Medulla oblongata (tissue), 1 donor: ENCODE data around the gene CABP7.

Experiments used
- DNase-seq: peaks from one replicate; pipeline ENCODE4 v3.0.0-alpha.2; 2015; ENCODE audit errors: extremely low spot score

CABP7 gene

DNA sequence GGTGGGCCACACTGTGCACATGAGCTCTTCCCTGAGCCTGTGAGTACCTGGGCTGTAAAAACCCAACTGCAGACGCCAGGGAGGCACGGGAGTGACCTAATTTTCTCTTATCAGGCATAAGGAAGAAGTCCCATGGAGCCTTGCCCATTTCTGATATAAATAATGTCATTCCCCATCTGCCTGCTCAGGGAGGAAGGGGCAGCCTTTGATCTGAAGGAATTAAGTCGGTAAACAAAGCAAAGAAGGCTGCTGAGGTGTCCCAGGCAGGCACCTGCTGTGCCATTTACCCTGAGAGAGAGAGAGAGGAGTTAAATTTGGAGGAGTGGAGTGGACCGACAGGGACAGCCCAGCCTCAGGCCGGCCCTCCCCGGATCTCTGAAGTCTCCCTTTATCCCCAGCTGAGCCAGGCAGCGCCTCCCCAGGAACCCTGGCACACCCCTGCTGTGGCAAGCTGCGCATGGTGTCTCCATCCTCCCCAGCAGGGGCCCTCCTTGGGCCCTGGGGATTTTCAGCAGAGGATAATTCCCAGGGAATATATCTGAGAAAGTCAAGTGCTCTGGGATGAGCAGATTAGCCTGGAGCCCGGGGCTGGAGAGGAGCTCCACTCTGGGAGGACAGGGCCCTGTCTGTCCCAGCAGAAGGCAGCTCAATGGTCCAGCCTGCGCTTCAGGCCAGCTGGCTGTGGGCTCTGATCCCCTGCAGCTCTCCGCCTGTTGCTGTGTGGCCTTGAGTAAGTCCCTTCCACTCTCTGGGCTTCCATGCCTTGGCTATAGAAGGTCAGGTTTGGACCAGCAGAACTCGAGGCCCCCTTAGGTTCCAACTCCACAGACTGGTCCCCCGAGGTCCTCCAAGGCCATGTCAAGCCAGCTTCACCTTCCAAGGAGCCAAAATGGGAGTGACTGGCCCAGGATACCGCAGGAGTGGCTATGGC lies 17.5 kb upstream of the CABP7 start:
- DNase-seq = peak; percentile 46

DNA sequence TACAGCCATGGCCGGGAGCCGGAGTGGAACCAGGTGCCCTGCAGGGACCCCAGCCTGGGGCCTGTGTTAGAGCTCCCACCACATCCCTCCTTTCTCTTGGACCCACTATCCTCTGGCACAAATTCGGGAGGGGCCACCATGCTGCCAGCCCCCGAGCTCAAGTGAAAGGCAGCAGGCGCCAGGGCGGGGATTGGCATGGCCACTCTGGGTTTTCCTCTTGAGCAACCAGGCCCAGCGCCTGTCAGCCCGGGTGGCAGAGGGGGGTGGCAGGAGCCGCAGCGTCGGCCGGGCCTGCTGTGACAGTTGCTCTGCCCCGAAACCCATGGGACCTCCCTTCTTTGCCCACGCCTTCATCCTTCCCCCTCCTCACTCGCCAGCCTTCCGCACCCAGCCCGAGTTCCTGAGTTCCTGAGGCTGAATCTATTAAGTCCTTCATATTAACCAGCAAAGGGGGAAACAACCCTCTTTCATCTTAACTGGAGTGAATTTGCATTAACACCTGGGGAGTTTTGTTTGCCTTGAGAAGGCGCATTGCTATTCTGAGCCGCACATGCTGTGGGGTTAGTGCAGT lies 16.8 kb upstream of the CABP7 start:
- peak; percentile 77 for DNase-seq

DNA sequence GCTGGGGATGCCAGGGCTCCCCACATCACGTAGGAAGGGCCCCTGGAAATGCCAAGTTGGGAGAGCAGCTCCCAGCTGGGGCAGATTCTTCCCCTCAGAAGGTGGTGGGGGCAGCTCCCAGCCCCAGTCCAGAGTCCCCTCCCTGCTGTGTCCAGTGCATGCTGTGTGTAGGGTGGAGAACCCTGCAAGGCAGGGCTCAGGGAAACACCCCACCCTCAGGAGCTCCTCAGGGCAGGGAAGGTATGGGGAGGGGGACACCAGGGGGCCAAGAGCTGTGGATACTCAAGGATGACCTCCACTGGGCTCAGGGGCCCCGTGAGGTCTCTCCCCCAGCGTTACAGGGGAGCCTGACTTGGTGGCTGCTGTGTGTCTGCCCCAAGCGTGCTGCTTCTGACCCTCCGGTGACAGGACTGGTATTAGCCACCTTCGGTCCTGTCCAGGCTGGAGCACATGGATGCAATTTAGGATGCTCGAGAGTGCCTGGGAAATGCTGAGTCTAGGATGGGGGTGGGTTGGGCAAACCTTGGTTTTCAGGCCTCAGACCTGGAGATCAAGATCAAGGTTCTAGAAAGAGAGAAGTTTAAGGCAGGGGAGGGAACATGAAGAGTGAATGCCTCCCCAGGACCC lies 16.1 kb upstream of the CABP7 start:
- DNase-seq = no peak

DNA sequence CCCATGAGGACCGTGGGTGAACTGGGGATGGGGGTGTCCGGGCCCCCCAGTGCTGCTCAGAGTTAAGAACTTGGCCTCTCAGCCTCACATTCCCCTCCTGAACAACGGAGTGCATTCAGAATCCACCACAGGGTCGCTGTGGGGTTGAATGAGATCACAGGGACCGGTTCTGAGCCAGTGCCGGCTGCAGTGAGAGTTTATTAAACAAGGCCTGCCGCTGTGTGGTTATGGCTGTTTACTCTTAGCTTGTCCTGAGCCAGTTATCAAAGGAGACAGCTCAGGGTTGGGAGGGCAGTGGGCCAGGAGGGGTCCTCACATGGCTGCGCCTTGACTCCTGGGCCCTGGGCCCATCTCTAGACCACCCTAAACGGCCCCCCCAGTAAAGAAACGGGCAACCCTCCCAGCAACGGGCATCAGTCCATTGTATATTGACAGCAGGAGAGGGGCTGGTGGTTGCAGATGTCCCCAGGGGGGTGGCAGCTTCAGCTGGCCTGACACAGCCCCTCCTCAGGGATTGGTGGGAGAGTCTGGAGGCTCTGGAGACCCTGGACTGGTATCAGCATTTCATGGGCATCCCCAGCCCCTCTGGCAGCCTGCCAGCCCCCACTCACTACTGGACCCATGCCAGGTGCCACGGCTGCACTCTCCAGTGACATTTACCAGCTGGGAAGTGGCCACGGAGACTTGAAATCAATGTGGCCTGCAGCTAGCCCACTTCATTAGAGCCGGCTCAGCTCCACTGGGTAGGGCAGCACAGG lies 15.1 kb upstream of the CABP7 start:
- DNase-seq = peak; percentile 91

DNA sequence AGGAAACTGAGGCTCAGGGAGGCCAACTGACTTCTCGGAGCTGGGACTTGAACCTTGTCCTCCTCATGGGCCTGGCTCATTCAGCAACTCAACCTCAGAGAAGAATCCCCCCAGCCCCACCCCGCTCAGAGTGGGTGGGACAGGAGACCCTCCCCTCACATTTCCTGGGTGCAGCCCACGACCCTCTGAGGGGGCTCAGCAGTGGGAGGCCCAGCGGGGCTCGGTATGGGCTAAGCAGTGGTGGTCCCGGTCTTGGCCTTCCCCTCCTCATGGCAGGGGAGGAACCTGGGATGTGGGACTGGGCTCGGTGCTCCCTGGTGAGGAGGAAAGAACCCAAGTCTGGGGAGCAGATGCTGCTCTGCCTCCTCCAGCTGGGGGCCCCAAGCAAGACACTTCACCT lies 14.2 kb upstream of the CABP7 start:
- DNase-seq = no peak

DNA sequence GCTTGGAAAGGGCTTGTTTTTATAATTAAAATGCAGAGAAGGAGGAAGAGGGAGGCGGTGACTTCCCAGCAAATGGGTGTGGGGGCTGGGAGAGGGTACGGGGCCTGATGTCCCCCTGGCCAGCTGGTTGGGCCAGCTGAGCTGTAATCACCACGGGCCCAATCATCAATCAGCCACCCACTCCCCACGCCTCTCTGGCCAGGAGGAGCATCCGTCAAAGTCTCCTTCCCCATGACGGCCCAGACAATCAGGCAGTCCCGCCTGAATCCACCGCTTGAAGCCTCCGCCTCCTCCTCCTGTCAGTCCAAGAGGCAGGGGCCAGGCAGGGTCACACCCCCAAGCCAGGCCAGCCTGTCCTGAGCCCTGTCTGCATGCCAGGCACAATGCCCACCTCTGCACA lies 13.3 kb upstream of the CABP7 start:
- no peak for DNase-seq

DNA sequence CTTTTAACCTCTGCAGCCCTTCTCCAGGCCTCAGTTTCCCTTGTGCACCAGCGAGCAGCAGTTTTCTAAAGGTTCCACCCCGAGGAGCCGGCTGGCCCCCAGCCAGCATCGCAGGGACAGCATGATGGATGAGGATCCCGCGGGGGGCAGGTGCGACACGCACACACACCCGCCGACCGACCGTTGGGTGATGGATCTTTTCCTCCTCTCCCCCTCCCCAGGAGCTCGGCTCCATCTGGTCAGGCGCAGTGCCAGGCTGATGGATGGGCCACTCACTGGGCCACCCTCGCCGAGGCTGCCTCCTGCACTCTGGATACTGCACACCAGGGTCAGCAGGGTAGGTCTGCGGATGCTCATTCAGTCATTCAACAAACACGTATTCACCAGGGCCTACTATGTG lies 12.8 kb upstream of the CABP7 start:
- no peak for DNase-seq

DNA sequence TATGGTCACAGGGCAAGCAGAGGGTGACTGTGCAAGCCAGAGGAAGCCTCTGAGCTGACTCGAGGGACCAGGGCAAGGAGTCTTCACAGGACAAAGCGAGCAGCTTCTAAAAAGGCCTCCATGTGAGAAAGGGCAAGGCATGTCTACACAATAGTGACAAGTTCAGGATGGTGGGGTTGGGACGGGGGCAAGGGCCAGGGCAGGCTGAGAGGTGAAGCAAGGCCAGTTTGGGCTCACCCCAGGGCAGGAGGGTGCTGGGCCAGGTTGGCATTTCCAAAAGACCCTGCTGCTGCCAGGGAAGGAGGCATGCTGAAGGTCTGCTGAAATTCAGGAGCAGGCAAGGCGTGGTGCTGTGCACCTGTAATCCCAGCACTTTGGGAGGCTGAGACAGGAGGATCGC lies 12.3 kb upstream of the CABP7 start:
- no peak for DNase-seq

DNA sequence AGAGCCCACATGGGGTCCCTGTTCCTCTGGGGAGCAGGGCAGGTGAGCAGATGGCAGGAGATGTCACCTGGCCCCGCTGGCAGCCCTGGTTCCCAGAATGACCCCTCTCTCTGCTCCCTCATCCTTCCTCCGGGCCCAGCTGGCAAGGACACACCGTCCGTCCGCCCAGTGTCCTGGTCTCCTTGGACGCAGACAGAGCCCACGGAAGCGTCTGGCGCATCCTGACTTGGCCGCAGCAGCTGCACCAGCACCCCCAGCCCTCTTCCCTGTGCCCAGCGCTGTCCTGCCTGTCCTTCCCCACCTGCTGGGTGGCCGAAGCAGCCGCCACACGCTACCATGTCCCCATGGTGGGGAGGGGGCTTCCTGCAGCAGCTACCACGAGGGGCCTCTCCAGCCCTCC lies 9.6 kb upstream of the CABP7 start:
- DNase-seq = no peak

DNA sequence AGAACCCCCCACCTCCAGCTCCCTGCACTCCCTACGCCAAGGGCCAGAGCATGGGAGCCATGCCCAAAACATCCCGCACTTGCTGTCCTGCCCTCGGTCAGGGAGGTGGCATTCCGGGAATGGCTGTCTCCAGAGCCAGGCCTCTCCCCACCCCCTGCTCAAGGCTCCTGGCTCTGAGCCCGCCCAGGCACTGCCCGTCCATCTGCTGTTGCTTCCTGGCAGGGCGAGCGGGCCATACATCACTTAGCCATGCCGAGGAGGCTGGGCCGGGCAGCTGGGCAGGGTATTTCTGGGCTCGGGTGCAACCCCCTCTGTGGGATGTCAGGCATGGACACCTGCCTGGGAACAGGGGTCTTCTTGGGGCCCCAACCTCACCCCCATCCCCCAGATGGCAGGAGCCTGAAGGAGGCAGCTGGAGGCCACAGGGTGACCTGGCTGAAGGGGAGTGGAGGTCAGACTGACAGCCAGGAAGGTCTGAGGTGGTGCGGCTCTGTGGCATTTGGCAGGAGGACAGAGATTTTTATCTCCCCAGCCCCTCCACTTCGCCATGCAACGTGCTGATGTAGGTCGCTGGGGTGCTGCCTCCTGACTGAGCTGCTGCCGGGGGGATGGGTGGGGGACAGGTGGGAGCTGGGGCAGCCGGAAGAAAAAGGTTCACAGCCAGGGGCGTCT lies 8.7 kb upstream of the CABP7 start:
- no peak for DNase-seq

DNA sequence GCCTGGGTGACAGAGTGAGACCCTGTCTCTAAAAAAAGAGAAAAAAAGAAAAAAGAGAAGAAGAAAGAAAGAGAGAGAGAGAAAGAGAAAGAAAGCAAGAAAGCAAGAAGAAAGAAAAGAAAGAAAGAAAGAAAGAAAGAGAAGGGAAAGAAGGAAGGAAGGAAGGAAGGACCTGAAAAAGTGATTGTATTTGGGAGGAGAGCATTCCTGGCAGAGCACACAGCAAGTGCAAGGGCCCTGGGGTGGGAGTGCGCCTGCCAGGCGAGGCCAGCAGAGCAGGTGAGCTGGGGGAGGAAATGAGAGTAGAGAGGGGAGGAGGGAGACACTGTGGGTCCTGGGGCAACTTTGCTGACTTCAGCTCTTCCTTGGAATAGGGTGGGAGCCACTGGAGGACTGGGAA lies 7.7 kb upstream of the CABP7 start:
- no peak for DNase-seq

DNA sequence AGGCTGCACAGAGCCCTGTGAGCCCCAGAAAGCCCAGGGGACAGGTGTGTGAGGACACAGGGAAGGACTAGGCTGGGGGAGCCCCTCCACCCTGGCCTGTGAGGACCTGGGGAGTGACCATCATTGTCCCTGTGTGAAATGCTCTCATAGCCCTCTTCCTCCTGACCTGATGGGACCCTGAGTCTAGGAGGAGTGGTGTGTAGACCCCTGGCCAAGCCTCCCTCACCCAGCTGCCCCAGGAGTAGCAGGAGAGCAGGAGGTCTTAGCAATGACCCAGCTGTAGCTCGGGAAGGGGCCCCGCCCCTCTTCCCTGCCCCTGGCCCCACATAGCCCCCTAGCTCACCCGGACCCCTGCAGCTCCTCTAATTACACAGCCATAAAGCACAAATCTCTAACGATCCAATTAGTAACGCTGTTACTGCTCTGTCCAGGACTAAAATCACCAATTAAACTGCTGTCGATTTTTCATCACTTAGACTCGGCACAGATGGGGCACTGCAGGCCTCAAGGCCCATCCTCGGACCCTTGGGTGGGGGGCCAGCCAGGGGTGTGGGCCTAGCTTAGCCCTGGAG lies 6.6 kb upstream of the CABP7 start:
- no peak for DNase-seq

DNA sequence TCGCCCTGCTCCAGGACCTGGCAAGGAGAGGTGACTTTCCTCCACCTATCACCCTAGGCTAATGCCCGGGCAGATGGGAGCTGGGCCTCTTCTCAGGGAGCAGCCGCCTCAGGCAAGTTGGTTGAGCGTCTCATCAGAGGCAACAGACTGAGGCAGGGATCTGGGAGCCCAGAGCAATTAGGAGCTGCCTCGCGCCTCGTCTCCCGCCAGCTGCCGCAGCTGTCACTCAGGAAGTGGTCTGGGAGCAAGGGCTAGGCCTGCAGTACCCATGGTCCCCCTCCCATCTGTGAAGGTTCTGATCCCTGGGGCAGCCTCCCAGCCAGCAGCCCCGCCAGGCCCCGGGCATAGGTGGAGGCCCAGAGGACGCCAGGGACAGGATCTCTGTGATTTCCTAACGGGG lies 4.6 kb upstream of the CABP7 start:
- DNase-seq = no peak

DNA sequence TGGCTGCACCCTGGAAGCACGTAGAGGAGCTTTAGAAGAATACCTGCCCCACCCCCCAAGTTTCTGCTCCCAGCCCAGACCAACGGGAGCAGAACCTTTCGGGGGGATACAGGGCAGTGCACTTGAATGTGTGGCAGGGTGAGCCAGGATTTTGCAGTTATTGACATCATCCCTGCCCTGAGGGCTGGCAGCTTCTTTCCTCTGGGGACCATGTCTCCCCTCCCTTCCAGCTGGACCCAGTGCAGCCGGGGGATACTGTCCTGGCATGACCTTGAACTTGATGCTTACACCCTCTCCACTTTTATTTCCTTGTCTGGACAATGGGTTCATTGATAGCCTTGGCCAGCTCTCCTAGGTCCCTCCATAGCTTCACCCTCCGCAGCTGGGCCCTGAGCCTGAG lies 4.1 kb upstream of the CABP7 start:
- no peak for DNase-seq

DNA sequence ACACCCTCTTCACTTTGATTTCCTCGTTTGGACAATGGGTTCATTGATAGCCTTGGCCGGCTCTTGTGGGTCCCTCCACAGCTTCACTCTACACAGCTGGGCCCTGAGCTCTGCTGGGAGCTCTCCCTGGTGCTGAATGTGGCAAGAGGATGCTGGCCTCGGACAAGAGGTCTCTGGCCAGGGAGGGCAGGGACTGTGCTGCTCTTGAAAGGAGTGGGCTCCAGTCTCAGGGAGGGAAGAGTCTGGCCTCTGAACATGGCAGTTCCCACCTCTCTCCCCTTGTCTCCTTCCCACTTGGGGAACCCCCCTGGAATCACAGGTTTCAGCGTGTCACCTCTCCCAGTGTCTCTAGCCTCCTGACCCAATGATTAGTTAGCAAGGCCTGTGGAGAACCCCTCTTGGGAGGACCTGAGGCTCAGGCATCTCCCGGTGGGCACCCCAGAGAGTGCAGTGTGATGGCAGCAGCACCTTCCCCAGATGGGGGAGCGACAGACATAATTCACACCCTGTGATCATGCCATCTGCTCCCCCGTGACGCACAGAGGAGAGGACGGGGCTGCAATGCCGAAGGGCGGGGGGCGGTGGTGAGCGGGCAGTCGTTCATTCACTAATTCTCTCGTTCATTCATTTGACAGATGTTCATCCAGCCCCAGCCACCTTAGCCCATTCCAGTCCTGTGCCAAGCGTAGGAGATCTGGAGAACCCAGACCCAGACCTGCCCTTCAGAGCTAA lies 2.8 kb upstream of the CABP7 start:
- peak; percentile 92 for DNase-seq

DNA sequence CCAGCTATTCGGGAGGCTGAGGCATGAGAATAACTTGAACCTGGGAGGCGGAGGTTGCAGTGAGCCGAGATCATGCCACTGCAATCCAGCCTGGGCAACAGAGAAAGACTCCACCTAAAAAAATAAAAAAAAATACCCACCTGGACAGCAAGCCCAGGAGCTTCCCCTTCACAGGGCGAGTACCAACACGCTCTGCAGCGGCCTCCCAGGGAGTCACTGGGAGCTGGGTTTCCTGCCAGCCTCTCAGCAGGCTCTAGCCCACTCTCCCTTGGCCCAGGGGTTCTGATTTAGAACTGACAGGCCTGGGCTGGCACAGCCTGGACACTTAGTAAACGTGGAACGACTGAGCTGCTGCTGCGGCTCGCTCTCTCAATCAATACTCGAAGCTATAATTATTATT lies 2.0 kb upstream of the CABP7 start:
- no peak for DNase-seq

DNA sequence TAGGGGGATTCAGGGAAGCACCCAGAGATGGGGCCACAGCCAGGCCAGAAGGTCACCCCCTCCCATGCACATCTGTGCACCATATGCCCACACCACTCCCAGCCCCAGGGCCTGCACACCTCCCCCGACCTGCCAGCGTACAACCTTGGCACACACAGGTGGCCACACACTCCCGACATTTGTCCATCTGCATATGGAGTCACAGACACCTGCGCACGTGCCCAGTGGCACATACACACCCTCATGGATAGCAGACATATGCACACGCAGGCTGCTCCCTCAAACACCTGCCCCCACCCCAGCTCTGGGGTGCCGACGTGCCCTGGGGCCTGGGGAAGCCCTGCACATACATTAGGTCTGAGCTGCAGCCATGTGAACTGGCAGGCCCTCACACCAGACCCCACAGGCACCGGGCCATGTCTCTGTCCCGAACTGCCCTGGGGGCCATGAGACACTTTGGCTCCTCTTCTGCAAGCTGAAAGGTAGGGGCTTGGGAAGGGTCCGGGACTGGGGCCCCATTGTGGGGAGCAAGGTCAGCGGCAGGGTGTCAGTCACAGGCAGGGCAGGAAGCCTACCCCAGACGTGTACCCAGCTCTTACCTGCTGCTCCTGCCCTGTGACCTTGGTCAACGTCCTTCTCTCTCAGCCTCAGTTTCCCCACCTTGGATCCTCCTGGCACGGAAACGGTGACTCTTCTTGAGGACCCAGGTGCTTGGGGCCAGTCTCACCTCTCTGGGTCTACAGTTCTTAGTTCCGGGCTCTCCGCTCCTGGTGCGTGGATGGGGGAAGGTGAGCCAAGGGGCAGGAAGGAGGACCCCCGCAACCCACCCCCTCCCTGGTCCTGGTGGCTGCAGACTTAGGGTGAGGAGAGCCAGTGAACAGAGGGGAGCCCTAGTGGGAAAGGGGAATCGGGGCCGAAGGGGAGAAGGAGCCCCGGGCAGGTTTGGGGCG lies 579 bp upstream of the CABP7 start:
- DNase-seq = no peak

DNA sequence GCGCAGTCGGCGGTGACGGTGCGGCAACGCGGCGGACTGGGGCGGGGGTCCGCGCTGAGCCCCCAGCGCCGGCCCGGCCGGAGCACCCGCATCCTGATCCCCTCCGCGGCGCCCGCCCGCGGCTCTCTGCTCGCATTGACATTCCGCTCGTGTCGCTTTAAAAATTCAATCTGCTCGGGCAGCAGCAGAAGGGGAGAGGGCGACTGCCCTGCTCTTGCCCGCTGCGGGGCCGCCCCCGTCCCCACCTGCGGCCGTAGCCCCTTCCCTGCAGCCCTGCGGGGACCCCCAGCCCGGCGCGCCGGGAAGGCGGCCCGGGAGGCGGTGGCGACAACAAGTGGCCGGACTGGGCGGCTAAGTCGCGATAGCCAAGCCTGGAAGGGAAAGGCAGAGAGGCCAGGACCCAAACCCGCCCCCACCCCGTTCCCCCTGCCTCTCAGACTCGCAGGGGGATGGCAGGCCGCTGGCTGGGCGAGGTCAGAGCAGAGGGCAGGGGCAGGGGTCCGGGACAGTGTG lies 1.1 kb downstream of the CABP7 start:
- no peak for DNase-seq

DNA sequence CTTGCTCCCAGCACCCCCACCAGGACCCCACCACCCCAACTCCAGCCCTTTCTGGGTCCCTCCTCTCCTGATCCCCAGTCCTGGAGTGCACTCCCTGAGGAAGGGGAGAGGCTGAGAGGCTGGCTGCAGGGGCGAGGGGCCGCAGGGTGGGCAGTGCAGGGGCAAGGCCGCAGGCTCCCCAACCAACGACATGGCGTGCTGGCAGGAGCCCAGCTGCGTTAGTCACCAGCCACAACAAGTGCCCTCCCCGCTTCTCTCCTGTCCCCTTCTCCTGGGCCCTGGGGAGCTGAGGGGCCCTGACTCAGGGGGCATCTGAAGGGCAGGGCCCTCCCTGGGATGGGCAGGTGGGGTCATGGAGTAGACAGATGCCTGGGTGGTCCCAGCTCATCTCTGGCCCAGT lies 2.3 kb downstream of the CABP7 start:
- no peak for DNase-seq
